KMS-11 (cell line): ENCODE data around the gene PTMA.
A peak's percentile ranks its signal among the peaks of the same experiment; 100 is the strongest.

Experiments used
- H2AFZ ChIP-seq: fragments of 200-600 bp; sonication (generic); 2 replicates; pipeline ENCODE4 v1.6.1; 2016; ENCODE audit warnings: antibody characterized with exemption, mixed run types, low read depth
- H3K27ac ChIP-seq: fragments of 200-600 bp; sonication (generic); 2 replicates; pipeline ENCODE4 v1.6.1; 2016; ENCODE audit warnings: mild to moderate bottlenecking, mixed run types
- H3K27me3 ChIP-seq: fragments of 200-600 bp; sonication (generic); 2 replicates; pipeline ENCODE4 v1.6.1; 2017; ENCODE audit warnings: mild to moderate bottlenecking, low read depth, mixed run types, moderate library complexity; ENCODE audit not compliant: insufficient read depth
- H3K36me3 ChIP-seq: fragments of 200-600 bp; sonication (generic); 2 replicates; pipeline ENCODE4 v1.6.1; 2017; ENCODE audit warnings: mild to moderate bottlenecking, mixed run types; ENCODE audit not compliant: insufficient read depth
- H3K4me1 ChIP-seq: fragments of 200-600 bp; sonication (generic); 2 replicates; pipeline ENCODE4 v1.6.1; 2016; ENCODE audit warnings: mild to moderate bottlenecking, low read depth, mixed run types; ENCODE audit not compliant: poor library complexity, severe bottlenecking
- H3K4me2 ChIP-seq: fragments of 200-600 bp; sonication (generic); 2 replicates; pipeline ENCODE4 v1.7.0; 2016; ENCODE audit warnings: mild to moderate bottlenecking, mixed run types
- H3K4me3 ChIP-seq: fragments of 200-600 bp; sonication (generic); IDR thresholded peaks from 2 replicates; pipeline ENCODE4 v1.6.1; 2017; ENCODE audit warnings: low read depth, low read length, mixed read lengths; ENCODE audit not compliant: insufficient read depth
- H3K79me2 ChIP-seq: fragments of 200-600 bp; sonication (generic); 2 replicates; pipeline ENCODE4 v1.6.1; 2016; ENCODE audit warnings: low read depth, mixed run types; ENCODE audit not compliant: insufficient read depth
- H3K9ac ChIP-seq: fragments of 200-600 bp; sonication (generic); 2 replicates; pipeline ENCODE4 v1.6.1; 2016; ENCODE audit warnings: mild to moderate bottlenecking, mixed run types
- H4K20me1 ChIP-seq: fragments of 200-600 bp; sonication (generic); 2 replicates; pipeline ENCODE4 v1.6.1; 2016; ENCODE audit warnings: mild to moderate bottlenecking, mixed run types; ENCODE audit not compliant: insufficient read depth
- TF ChIP-seq, protein P1 (sequence below): fragments of 200-600 bp; sonication (generic); conservative IDR thresholded peaks from 2 replicates; pipeline ENCODE4 v1.6.1; 2017; ENCODE audit warnings: low read depth, mild to moderate bottlenecking, antibody characterized with exemption, low read length, moderate library complexity, mixed read lengths

PTMA gene

DNA sequence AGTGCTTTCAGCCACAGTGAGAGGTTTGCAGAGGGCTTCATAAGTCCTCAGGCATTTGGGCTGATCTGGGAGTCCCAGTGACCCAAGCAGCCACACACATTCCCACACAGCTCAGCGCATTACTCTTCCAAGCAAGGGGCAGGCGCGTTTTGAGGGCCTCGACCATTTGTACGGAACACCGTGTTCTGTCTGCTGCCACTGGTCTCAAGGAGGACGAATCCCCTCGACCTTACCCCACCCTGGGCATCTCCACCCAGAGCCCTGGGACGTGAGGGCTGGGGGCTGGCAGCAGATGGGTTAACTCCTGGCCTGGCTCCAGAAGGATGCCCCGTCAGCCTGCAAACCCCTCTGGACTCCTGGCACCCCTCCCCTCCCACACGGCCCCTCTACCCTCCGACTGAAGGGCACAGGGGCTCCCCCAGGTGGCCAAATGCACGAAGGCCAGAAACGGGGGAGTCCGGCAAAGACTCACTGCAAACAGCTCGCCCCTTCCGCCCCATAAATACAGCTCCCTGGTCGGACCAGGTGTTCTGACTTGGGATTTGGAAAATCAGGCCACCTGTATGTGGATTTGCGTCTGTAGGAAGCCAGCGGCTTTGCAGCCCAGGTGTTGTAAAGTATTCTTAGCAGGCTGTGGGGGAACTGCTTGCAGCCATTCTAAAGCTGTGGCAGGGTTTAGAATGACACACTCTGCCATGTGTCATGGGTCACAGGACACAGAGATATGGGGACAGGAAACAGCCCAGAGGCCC is 33.6 kb upstream of the PTMA start:
- H3K4me3 ChIP-seq = no peak overlapping the region
- peak overlapping the region; percentile 49; the same call in 1 of the 2 replicates for H3K4me2 ChIP-seq
- no peaks in the 10 kb centered on the region for H3K36me3 ChIP-seq
- no peaks in the 10 kb centered on the region for H4K20me1 ChIP-seq
- no peaks in the 10 kb centered on the region for H3K79me2 ChIP-seq
- peaks cover 71% of the 10 kb centered on the region for H3K4me1 ChIP-seq
- TF ChIP-seq, protein P1, sequence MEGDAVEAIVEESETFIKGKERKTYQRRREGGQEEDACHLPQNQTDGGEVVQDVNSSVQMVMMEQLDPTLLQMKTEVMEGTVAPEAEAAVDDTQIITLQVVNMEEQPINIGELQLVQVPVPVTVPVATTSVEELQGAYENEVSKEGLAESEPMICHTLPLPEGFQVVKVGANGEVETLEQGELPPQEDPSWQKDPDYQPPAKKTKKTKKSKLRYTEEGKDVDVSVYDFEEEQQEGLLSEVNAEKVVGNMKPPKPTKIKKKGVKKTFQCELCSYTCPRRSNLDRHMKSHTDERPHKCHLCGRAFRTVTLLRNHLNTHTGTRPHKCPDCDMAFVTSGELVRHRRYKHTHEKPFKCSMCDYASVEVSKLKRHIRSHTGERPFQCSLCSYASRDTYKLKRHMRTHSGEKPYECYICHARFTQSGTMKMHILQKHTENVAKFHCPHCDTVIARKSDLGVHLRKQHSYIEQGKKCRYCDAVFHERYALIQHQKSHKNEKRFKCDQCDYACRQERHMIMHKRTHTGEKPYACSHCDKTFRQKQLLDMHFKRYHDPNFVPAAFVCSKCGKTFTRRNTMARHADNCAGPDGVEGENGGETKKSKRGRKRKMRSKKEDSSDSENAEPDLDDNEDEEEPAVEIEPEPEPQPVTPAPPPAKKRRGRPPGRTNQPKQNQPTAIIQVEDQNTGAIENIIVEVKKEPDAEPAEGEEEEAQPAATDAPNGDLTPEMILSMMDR = peak; percentile 86
- H2AFZ ChIP-seq = peak overlapping the region; percentile 79
- H3K27ac ChIP-seq = peak overlapping the region; percentile 44
- H3K27me3 ChIP-seq = no peaks in the 10 kb centered on the region
- H3K9ac ChIP-seq = peak overlapping the region; percentile 30; the same call in 1 of the 2 replicates

DNA sequence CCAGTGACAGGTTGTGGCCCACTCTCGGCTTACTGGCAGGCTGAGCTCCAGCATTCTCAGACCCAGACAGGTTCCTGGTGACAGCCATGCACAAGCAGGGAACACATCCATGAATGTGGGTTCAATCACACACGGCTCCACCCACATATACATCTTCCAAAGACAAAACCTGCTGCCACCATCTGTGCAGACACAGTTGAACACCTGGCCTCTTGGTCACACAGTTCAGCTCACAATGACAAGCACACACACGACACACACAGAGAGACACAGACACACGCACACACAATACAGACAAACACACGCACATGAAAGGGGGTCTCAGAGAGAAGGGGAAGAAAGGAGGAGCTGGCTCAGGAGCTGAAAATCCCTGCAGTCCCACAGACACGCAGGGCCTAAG is 32.1 kb upstream of the PTMA start:
- no peak overlapping the region for H3K4me3 ChIP-seq
- H3K79me2 ChIP-seq = no peaks in the 10 kb centered on the region
- TF ChIP-seq, protein P1 = no peak
- no peaks in the 10 kb centered on the region for H3K36me3 ChIP-seq
- no peak overlapping the region; the same call in 1 of the 2 replicates for H2AFZ ChIP-seq
- H3K27ac ChIP-seq = no peak overlapping the region
- no peak overlapping the region for H3K4me2 ChIP-seq
- H3K9ac ChIP-seq = no peak overlapping the region
- peaks cover 66% of the 10 kb centered on the region for H3K4me1 ChIP-seq
- no peaks in the 10 kb centered on the region for H4K20me1 ChIP-seq
- H3K27me3 ChIP-seq = no peaks in the 10 kb centered on the region

DNA sequence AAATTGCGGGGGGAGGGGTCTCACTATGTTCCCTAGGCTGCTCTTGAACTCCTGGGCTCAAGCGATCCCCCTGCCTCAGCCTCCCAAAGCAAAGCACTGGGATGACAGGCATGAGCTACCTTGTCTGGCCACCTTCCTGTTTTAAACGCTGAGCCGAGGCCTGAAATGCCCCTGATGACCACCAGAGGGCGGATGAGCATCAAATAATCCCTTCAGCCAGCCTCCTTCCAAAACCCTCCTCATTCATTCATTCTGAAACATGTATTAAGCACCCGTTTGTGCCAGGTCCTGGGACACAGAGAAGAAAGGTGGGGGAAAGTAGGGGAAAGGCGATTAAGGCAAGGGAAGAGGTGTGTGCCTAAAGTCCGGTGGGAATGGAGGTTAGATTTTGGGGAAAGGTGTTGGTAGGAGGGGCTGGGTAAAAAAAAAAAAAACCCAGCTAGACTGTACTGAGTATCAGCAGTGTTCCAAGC is 30.7 kb upstream of the PTMA start:
- H3K36me3 ChIP-seq = no peaks in the 10 kb centered on the region
- H3K79me2 ChIP-seq = no peaks in the 10 kb centered on the region
- no peak overlapping the region for H3K4me3 ChIP-seq
- TF ChIP-seq, protein P1 = peak; percentile 94
- H3K27me3 ChIP-seq = no peaks in the 10 kb centered on the region
- H4K20me1 ChIP-seq = no peaks in the 10 kb centered on the region
- H3K9ac ChIP-seq = no peak overlapping the region
- H3K4me2 ChIP-seq = peak overlapping the region; percentile 43; the same call in 1 of the 2 replicates
- H3K27ac ChIP-seq = 0 out of 2 replicates have a peak overlapping the region, but pooled peaks have one; percentile 1
- H3K4me1 ChIP-seq = peaks cover 67% of the 10 kb centered on the region
- H2AFZ ChIP-seq = peak overlapping the region; percentile 5; the same call in 1 of the 2 replicates

DNA sequence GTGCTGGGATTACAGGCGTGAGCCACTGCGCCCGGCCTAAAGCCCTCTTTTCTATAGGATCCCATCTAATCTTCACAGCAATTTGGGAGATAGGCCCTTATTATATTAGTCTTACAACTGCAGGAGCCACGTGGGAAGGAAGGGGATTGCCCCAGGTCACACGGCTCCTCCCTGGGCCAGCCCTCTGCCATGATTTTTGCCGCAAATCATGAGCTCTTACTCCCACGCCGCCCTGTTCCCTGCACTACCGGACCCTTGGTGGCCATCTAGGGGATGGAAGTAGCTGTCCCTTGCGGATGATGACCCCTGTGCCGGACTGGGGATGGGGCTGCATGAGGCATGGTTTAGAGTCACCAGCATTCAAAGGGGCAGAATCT is 28.4 kb upstream of the PTMA start:
- no peak overlapping the region for H3K27ac ChIP-seq
- no peak overlapping the region for H3K9ac ChIP-seq
- H3K4me2 ChIP-seq = no peak overlapping the region
- no peaks in the 10 kb centered on the region for H4K20me1 ChIP-seq
- peaks cover 63% of the 10 kb centered on the region for H3K4me1 ChIP-seq
- no peak overlapping the region for H2AFZ ChIP-seq
- no peak overlapping the region for H3K4me3 ChIP-seq
- H3K36me3 ChIP-seq = no peaks in the 10 kb centered on the region
- no peaks in the 10 kb centered on the region for H3K79me2 ChIP-seq
- TF ChIP-seq, protein P1 = no peak
- H3K27me3 ChIP-seq = no peaks in the 10 kb centered on the region
